Right lobe of liver (tissue), 4 donors: ENCODE results near the gene TCL1B.

ENCODE experiments used
- CTCF ChIP-seq, 4 donors: fragments of 200-600 bp in 3 of 4; fragments of 450-650 bp in 1 of 4; IDR thresholded peaks; one replicate each; pipeline versions ENCODE4 v1.5.1 to v1.8.0; 2016 to 2022; ENCODE audit warnings: antibody characterized with exemption in 4 of 4, mild to moderate bottlenecking in 2 of 4
- POLR2A ChIP-seq: fragments of 450-650 bp; IDR thresholded peaks from one replicate; pipeline ENCODE4 v1.6.1; 2017; ENCODE audit warnings: antibody characterized with exemption, mild to moderate bottlenecking
- donor health status: DM: no; HTN: no; CAD: no.
- donor health status: DM: no; HTN: no; CAD: no.
- donor health status: DM: no; HTN: yes; CAD: no.

GRCh38 chr14:95703341-95703740 lies 17.1 kb downstream of the TCL1B start:
- no peak for TF ChIP-seq POLR2A
- no peak for TF ChIP-seq CTCF (IDR thresholded peaks at IDR 0.05)
